DND-41 (cell line): Measurements from ENCODE around the gene PNLDC1.

Source experiments
- ATAC-seq: fragments of 200-7000 bp; cut with Tn5 transposase; 3 replicates; pipeline ENCODE4 v1.9.1; 2021; ENCODE audit warnings: low read depth; ENCODE audit not compliant: insufficient read depth
- DNase-seq: peaks from one replicate; pipeline ENCODE4 v3.0.0-alpha.2; 2020
- H2AFZ ChIP-seq: 2 replicates; pipeline ENCODE4 v1.6.0; 2012; ENCODE audit warnings: low read depth, low read length
- H3K27ac ChIP-seq: 2 replicates; pipeline ENCODE4 v1.5.1; 2012; ENCODE audit warnings: low read length, inconsistent platforms
- H3K27me3 ChIP-seq: fragments of 200-600 bp; sonication (generic); 2 replicates; pipeline ENCODE4 v1.6.0; 2012; ENCODE audit warnings: low read length, mild to moderate bottlenecking, inconsistent platforms; ENCODE audit not compliant: insufficient read depth, poor library complexity
- H3K36me3 ChIP-seq: 2 replicates; pipeline ENCODE4 v1.5.1; 2012; ENCODE audit warnings: low read length, inconsistent platforms; ENCODE audit not compliant: insufficient read depth
- H3K4me1 ChIP-seq: 2 replicates; pipeline ENCODE4 v1.5.1; 2012; ENCODE audit warnings: mild to moderate bottlenecking, low read length; ENCODE audit not compliant: insufficient read depth
- H3K4me2 ChIP-seq: 2 replicates; pipeline ENCODE4 v1.6.0; 2012; ENCODE audit warnings: mild to moderate bottlenecking, moderate library complexity, low read length, inconsistent platforms; ENCODE audit not compliant: insufficient read depth
- H3K4me3 ChIP-seq, 2 experiments: fragments of 200-600 bp in 1 of 2; shearing (Covaris generic) in 1 of 2; 2 replicates each; pipeline ENCODE4 v1.5.1; 2012 to 2016; ENCODE audit warnings: inconsistent platforms in 2 of 2, low read length in 2 of 2, mild to moderate bottlenecking in 2 of 2, low read depth in 1 of 2, moderate library complexity in 1 of 2
- H3K79me2 ChIP-seq: 2 replicates; pipeline ENCODE4 v1.6.0; 2012; ENCODE audit warnings: low read length, inconsistent platforms; ENCODE audit not compliant: insufficient read depth
- H3K9ac ChIP-seq: 2 replicates; pipeline ENCODE4 v1.6.0; 2012; ENCODE audit warnings: low read depth, mild to moderate bottlenecking, inconsistent platforms, low read length, moderate library complexity
- H3K9me3 ChIP-seq: 2 replicates; pipeline ENCODE4 v1.5.1; 2012; ENCODE audit warnings: low read length, moderate library complexity, mild to moderate bottlenecking, inconsistent platforms; ENCODE audit not compliant: insufficient read depth, severe bottlenecking
- H4K20me1 ChIP-seq: 2 replicates; pipeline ENCODE4 v1.6.0; 2012; ENCODE audit warnings: low read length; ENCODE audit not compliant: insufficient read depth
- CTCF ChIP-seq: IDR thresholded peaks from 2 replicates; pipeline ENCODE4 v1.5.1; 2012; ENCODE audit warnings: borderline replicate concordance, low read length, moderate library complexity, mild to moderate bottlenecking; ENCODE audit not compliant: poor library complexity, severe bottlenecking; ENCODE audit errors: extremely low read depth
- EZH2 ChIP-seq: IDR thresholded peaks from 3 replicates; pipeline ENCODE4 v1.6.1; 2012; ENCODE audit warnings: borderline replicate concordance, low read depth, mild to moderate bottlenecking, moderate library complexity, low read length, inconsistent platforms; ENCODE audit not compliant: severe bottlenecking

The PNLDC1 gene

GRCh38 chr6:159788276-159788675 lies 11.8 kb upstream of the PNLDC1 start:
- TF ChIP-seq CTCF = no peak
- TF ChIP-seq EZH2 = no peak
- H3K36me3 ChIP-seq = peaks cover 88% of the 10 kb centered on the region
- H4K20me1 ChIP-seq = peaks cover 56% of the 10 kb centered on the region
- peak; percentile 60 for DNase-seq
- H3K27me3 ChIP-seq = no peaks in the 10 kb centered on the region
- no peak for ATAC-seq
- peaks cover 96% of the 10 kb centered on the region for H3K79me2 ChIP-seq
- H3K4me1 ChIP-seq = peaks cover 71% of the 10 kb centered on the region
- H2AFZ ChIP-seq = no peak overlapping the region
- peak overlapping the region; percentile 94 for H3K9ac ChIP-seq
- peak overlapping the region; percentile 94 to 97 for H3K4me3 ChIP-seq
- H3K4me2 ChIP-seq = peak overlapping the region; percentile 96
- H3K9me3 ChIP-seq = no peaks in the 10 kb centered on the region
- H3K27ac ChIP-seq = peak overlapping the region; percentile 93

GRCh38 chr6:159788753-159789376 lies 11.2 kb upstream of the PNLDC1 start:
- Histone ChIP-seq H3K27ac (peak overlapping the region; percentile 93), H3K4me2 (peak overlapping the region; percentile 96), H3K9me3 (no peaks in the 10 kb centered on the region), H3K9ac (peak overlapping the region; percentile 94), H4K20me1 (peaks cover 51% of the 10 kb centered on the region), H3K27me3 (no peaks in the 10 kb centered on the region), H3K79me2 (peaks cover 93% of the 10 kb centered on the region), H2AFZ (peak overlapping the region; percentile 77), H3K4me3 (peak overlapping the region; percentile 94 to 97), H3K36me3 (peaks cover 88% of the 10 kb centered on the region), H3K4me1 (peaks cover 68% of the 10 kb centered on the region)
- peak; percentile 33 for DNase-seq
- ATAC-seq = no peak
- TF ChIP-seq EZH2 (no peak), CTCF (no peak)

- Histone ChIP-seq H3K9ac (peak within 1 kb of the TSS; percentile 94), H2AFZ (peak within 1 kb of the TSS; percentile 85), H3K4me3 (peak within 1 kb of the TSS; percentile 94 to 97), H3K79me2 (peaks cover 95% of the 10 kb centered on the region), H3K27ac (peak within 1 kb of the TSS; percentile 95), H3K27me3 (no peaks in the 10 kb centered on the region), H3K36me3 (peaks cover 88% of the 10 kb centered on the region), H4K20me1 (peaks cover 50% of the 10 kb centered on the region), H3K9me3 (no peaks in the 10 kb centered on the region), H3K4me2 (peak within 1 kb of the TSS; percentile 97), H3K4me1 (peaks cover 64% of the 10 kb centered on the region)
- DNase-seq (peak; percentile 100), ATAC-seq (peak; percentile 78)
- no peak for TF ChIP-seq CTCF
- no peak for TF ChIP-seq EZH2
These were observed 10.5 kb upstream of the PNLDC1 start, which contains the start of gene TCP1 for GRCh38 chr6:159789377-159790148. TCP1 (minus strand) TSS chr6:159789602; CDS start chr6:159789468, 134 bp downstream.
